ENCODE results near the gene FCMR.

The FCMR gene

GRCh38 chr1:206953626-206954025 is 31.9 kb upstream of the FCMR start:
- H3K27ac ChIP-seq: no peak overlapping the region
- intact Hi-C loops (cut with DNase I; ENCODE audit: low total_unique reads): no loop called here

DNA sequence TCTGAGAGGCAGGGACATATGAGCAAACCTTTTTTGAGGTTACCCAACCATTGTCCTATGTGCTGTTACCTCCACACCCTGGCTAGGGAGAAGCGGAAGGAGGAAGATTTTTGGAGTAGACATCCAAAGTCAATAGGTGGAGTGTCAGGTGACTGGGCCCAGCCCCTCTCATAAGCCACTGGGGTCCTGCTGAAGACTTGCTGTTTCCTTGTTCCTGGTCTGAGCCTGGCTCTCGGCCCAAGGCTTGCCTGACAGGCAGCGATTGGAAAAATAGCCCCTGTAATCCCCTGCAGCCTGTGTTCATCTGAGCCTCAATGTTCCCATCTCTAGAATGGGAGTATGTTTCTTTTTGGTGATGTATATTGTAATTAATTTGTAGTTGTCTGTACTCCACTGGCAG is 31.4 kb upstream of the FCMR start:
- Histone ChIP-seq H3K4me3 (no peak overlapping the region), H3K36me3 (no peaks in the 10 kb centered on the region), H3K4me1 (peaks cover 0 to 4% (median 0%) of the 10 kb centered on the region in 4 donors), H3K9me3 (no peaks in the 10 kb centered on the region), H3K27me3 (peaks cover 0 to 11% of the 10 kb centered on the region in 2 donors), H3K27ac (no peak overlapping the region)
- TF ChIP-seq, protein P1, sequence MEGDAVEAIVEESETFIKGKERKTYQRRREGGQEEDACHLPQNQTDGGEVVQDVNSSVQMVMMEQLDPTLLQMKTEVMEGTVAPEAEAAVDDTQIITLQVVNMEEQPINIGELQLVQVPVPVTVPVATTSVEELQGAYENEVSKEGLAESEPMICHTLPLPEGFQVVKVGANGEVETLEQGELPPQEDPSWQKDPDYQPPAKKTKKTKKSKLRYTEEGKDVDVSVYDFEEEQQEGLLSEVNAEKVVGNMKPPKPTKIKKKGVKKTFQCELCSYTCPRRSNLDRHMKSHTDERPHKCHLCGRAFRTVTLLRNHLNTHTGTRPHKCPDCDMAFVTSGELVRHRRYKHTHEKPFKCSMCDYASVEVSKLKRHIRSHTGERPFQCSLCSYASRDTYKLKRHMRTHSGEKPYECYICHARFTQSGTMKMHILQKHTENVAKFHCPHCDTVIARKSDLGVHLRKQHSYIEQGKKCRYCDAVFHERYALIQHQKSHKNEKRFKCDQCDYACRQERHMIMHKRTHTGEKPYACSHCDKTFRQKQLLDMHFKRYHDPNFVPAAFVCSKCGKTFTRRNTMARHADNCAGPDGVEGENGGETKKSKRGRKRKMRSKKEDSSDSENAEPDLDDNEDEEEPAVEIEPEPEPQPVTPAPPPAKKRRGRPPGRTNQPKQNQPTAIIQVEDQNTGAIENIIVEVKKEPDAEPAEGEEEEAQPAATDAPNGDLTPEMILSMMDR (IDR thresholded peaks at IDR 0.05): no peak
- DNase-seq: no peak
- intact Hi-C loops (cut with DNase I; ENCODE audit: low total_unique reads): no loop called here

More at GRCh38 chr1:206953626-206954025, 31.9 kb upstream of the FCMR start:
- Histone ChIP-seq H3K36me3 (no peaks in the 10 kb centered on the region), H3K4me3 (no peak overlapping the region), H3K9me3 (no peaks in the 10 kb centered on the region), H3K4me1 (peaks cover 0 to 4% (median 0%) of the 10 kb centered on the region in 4 donors), H3K27me3 (peaks cover 0 to 10% of the 10 kb centered on the region in 2 donors)
- DNase-seq: no peak
- TF ChIP-seq, protein P1 (IDR thresholded peaks at IDR 0.05): no peak

GRCh38 chr1:206952171-206952570 is 30.4 kb upstream of the FCMR start:
- no peaks in the 10 kb centered on the region for H3K9me3 ChIP-seq
- peaks cover 0 to 4% (median 0%) of the 10 kb centered on the region in 4 donors for H3K4me1 ChIP-seq

DNA sequence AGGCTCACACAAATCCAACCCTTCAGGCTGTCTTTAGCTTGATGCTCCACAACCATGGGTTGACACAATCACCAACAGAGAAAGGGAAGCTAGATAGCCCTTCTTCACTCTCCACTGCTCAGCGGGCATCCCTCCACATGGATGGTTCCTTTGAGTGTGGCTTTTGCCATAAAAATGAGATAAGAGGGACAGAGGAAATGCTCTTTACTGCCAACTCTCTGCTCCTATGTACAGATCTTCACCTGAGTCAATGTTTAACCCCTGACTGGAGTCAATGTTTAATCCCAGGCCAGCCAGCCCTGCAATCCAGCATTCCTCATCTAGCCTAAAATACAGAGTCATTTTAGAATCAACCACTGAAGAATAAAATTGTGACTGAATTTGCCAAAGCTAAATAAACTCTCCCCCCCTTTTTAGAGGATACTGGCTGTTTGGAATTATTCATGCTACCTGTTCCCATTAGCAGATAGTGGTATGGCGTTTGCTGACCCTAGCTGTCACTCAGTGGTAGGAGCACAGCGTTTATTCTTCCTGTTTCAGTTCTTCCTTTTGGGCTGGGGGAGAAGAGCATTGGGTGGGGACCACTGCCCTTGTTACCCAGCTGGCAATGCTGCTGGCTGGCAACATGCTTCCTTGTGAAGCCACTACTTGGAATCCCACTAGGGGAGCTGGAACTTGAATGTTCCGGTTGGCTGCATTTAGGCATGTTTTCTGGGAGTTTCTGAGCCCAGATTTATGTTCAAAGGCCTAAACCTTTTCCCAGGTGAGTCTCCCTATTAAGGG is 29.8 kb upstream of the FCMR start:
- H3K4me3 ChIP-seq: no peak overlapping the region
- H3K27ac ChIP-seq: no peak overlapping the region
- no peaks in the 10 kb centered on the region for H3K36me3 ChIP-seq
- TF ChIP-seq, protein P1 (IDR thresholded peaks at IDR 0.05): no peak
- intact Hi-C loops (cut with DNase I; ENCODE audit: low total_unique reads): no loop called here
- no peaks in the 10 kb centered on the region for H3K9me3 ChIP-seq
- H3K4me1 ChIP-seq: peaks cover 0 to 4% (median 0%) of the 10 kb centered on the region in 4 donors
- no peak for DNase-seq
- peaks cover 0 to 20% of the 10 kb centered on the region in 2 donors for H3K27me3 ChIP-seq

More at GRCh38 chr1:206952171-206952570, 30.4 kb upstream of the FCMR start:
- Histone ChIP-seq H3K27ac (no peak overlapping the region), H3K36me3 (no peaks in the 10 kb centered on the region), H3K27me3 (peaks cover 0 to 14% of the 10 kb centered on the region in 2 donors), H3K4me3 (no peak overlapping the region)
- intact Hi-C loops (cut with DNase I; ENCODE audit: low total_unique reads): no loop called here
- DNase-seq: no peak
- TF ChIP-seq, protein P1 (IDR thresholded peaks at IDR 0.05): no peak

DNA sequence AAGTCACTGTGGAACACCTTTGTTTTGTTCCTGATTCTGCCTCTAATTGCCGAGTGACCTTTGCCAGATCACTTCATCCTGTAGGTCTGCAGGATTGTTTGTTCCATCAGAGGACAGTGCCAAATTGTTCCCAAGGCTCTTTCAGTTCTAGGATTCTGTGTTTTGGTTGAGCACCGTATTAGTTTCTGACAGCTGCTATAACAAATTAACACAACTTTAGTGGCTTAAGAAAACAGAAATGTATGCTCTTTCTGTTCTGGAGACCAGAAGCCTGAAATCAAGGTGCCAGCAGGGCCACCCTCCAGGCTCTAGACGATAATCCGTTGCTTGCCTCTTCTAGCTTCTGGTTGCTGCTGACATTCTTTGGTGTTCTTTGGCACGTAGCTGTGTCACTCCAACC is 27.9 kb upstream of the FCMR start:
- DNase-seq: no peak
- no peak overlapping the region for H3K4me3 ChIP-seq
- peaks cover 0 to 32% of the 10 kb centered on the region in 2 donors for H3K27me3 ChIP-seq
- no peaks in the 10 kb centered on the region for H3K36me3 ChIP-seq
- intact Hi-C loops (cut with DNase I; ENCODE audit: low total_unique reads): no loop called here
- peaks cover 0 to 4% (median 0%) of the 10 kb centered on the region in 4 donors for H3K4me1 ChIP-seq
- TF ChIP-seq, protein P1 (IDR thresholded peaks at IDR 0.05): no peak
- H3K9me3 ChIP-seq: no peaks in the 10 kb centered on the region
- H3K27ac ChIP-seq: no peak overlapping the region

Measured in tibial artery (tissue), 4 donors.